HCEC 1CT (cell line): ENCODE measurements around the gene CAPN3.

ENCODE experiments used
- DNase-seq: peaks from one replicate; pipeline ENCODE4 v3.0.0-alpha.2; 2017

Gene CAPN3

DNA sequence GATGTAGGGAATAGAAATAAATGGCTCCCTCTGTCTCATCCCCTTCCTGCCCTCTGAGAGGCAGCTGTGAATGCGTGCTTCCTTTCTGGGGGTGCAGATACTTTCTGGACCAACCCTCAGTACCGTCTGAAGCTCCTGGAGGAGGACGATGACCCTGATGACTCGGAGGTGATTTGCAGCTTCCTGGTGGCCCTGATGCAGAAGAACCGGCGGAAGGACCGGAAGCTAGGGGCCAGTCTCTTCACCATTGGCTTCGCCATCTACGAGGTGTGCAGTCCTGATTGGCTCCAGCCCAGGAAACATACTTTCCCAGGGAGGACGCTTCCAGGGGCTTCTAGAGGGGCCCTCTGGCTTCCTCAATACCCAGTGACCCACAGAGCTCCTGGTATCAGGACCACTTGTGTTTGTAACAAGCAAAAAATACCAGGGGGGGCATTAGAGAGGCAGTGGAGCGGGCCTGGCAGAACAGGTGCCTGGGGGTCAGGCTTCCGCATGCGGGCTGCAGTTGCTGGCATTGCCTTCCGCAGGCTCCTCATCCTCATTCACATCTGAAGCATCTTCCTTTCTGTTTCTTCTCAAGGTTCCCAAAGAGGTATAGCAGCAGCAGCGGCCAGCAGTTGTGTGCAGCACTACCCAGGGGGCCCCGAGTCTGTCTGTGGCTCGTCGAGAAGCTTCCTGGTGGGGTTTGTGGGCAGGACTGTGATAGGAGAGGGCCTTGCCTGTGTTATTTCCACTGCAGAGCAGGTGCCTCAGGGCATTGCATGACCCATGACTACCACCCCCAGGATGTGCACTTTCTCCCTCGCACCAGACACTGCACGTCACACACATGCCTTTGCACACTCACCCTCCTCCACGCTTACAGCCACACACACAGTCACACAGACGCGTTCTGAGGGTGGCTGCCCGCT lies 42.5 kb downstream of the CAPN3 start:
- DNase-seq = no peak

DNA sequence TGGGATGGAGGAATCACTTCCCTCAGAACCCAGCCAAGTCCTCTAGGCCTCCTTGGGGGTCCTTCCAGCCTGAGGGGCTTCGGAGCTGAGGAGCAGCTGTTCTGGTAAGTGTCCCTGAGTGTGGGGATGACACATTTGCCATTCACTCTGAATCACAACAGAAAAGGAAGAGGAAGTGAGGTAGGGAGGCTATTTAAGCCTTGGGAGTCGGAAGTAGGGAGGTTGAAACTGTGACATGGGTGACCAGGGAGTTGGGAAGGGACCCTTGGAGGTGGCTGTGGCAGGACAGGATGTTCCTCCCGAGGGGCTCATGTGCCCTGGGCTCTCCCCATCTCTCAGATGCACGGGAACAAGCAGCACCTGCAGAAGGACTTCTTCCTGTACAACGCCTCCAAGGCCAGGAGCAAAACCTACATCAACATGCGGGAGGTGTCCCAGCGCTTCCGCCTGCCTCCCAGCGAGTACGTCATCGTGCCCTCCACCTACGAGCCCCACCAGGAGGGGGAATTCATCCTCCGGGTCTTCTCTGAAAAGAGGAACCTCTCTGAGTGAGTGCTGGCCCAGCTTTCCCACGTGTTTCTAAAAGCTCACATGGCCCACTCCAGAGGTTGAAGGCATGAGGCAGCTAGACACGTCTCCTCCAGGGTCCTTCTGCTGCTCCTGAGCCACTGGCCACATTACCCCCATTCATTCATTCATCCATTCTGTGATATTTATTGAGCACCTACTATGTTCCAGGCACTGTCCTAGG lies 43.3 kb downstream of the CAPN3 start:
- DNase-seq = no peak

DNA sequence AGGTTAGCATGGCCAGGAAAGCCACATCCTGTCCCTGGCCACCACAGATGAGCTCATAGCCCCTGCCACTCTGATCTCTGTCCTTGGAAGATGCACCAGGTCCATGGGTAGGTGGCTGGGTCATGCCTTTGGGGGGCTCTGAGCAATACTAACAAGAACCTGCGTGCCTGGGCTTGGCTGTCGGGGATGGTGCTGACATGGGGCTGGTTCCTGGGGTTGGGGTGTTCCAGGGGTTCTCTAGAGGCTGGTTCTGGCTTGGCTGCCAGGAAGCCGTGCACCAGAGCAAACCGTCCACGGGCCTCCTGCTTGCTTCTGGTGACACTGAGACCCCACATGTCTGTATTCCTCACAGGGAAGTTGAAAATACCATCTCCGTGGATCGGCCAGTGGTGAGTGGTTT lies 44.1 kb downstream of the CAPN3 start:
- no peak for DNase-seq

DNA sequence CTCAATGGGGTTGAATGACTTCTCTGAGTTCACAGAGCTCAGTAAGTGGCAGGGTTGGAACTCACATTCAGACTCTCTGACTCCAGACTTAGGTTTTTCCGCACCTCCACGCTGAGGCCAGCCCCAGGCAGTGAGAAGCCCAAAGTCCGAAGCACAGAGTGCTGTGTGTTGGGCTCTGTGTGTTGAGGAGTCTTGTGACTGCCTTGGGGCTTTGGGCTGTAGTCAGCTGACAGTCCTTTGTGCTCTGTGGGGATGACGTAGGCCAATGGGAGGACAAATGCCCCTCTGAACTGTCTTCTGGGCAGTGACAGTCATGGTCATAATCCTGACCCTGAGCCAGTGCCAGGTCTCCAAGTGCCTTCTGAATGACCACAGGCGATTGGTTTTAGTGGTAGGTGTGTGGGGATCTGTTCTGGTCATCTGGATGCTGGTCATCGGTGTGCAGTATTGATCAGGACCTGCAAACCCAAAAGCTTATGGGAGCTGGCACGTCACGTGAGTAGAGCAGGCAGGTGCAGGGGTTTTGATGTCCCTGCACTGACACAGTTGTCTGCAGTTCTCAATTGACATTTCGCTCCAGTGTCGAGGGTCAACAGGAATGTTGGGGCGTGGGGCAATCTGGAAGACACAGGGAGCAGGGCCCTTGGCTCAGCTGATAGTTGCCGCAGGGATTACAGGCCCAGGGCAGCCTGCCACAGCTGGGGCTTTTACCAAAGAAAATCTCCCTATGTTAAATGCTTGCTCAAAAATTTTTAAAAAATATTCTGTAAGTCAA lies 45.3 kb downstream of the CAPN3 start:
- DNase-seq = no peak

DNA sequence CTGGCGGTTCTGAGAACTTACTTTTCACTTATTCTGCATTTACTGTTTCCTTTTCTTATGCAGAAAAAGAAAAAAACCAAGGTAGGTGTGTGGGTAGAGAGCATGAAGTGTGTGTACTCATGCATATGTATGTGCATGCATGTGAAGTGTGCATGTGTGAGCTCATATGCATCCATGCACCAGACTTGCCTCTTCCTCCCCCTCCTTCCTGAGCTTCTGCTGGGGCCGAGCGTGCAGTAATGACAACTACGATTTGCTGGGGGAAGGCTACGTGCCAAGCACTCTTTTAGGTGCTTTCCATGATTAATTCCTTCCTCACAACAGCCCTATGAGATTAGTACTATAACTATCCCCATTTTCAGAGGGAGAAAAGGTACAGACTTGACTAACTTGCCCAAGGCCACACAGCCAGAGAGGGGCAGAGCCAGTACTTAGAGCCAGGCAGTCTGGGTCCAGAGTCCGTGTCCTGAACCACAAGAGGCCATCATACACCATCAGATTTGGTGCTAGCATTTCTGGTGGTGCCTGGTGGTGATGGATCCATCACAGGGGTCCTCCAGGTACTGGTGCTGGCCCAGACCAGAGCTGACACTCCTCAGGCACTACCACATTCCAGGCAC lies 46.7 kb downstream of the CAPN3 start:
- DNase-seq = no peak

DNA sequence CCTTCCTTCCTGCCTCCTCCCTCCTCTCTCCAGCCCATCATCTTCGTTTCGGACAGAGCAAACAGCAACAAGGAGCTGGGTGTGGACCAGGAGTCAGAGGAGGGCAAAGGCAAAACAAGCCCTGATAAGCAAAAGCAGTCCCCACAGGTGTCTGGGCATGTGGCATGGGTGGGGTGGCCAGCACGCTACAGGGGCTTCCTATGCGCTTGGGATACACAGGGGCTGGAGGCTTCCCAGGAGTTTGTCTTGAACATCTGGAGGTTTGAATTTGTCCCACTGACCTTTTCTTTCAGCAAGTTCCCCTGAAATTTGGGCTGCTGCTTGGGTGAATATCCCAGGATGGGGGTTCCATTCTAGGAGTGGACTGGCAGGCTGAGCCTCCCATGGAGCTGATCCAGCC lies 48.9 kb downstream of the CAPN3 start:
- DNase-seq = no peak

DNA sequence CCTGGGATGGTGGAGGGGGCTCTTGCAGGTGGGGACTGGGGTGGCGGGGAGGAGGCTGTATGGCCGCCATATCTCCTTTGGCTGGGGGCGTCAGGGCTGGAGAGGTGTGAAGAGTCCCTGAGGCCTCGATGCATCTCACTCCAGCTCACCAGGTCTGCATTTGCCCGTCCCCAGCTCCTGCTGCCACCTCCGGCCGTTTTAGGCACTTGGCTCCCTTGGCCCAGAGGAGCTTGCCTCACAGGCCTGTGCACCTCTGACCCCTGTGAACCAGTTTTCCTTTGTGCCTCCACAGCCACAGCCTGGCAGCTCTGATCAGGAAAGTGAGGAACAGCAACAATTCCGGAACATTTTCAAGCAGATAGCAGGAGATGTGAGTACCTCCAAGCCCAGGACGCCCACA lies 49.7 kb downstream of the CAPN3 start:
- DNase-seq = no peak

DNA sequence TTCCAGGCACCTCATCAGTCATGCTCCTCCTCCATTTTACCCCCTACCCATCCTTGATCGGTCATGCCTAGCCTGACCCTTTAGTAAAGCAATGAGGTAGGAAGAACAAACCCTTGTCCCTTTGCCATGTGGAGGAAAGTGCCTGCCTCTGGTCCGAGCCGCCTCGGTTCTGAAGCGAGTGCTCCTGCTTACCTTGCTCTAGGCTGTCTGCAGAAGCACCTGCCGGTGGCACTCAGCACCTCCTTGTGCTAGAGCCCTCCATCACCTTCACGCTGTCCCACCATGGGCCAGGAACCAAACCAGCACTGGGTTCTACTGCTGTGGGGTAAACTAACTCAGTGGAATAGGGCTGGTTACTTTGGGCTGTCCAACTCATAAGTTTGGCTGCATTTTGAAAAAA lies 52.6 kb downstream of the CAPN3 start:
- DNase-seq = no peak

DNA sequence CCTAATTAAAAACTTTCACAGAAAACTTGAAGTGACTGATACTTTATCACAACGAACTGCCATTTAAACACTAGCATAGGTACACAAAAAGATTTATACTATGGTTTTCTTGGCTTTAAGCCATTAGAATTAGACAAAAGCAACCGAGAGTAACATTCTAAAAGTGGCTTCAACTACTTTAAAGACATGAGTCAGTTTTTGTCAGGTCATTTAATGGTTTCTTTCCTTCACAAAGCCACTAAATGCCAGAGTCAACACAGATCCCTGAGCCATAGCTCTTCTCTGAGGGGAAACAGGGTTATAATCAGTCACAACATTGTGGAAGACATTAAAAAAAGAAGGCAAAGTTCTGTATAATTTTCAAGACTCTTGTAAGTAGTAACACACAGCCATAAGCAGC lies 54.6 kb downstream of the CAPN3 start:
- no peak for DNase-seq

DNA sequence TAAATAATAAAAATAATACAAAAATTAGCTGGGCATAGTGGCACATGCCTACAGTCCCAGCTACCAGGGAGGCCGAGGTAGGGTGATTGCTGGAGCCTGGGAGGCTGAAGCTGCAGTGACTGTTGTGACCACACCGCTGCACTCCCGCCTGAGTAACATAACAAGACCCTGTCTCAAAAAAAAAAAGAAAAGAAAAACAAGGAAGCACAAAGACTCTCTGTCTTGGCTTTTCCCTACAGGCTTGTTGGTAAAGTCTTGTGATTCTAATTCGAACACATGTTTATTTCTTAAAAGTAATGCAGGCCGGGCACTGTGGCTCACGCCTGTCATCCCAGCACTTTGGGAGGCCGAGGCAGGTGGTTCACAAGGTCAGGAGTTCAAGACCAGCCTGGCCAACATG lies 60.1 kb downstream of the CAPN3 start:
- DNase-seq = no peak

DNA sequence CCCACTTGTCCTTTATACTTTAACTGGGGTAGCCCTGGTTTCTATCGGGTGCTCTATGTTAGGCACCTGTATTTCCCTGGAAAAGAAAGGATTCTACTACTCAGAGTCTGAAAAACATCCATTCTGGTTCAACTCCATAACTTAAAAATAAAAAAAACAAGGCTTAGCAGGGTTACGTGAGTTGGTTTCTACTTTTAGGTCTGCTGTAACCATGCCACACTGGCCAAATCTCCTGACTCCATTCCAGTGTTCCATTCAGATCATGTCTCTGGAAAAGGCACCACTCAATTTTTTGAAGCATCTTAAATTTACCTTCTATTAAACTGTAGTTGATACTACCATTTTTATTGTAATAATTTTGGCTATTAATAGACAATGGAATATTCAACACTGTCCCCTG lies 62.1 kb downstream of the CAPN3 start:
- DNase-seq = no peak

DNA sequence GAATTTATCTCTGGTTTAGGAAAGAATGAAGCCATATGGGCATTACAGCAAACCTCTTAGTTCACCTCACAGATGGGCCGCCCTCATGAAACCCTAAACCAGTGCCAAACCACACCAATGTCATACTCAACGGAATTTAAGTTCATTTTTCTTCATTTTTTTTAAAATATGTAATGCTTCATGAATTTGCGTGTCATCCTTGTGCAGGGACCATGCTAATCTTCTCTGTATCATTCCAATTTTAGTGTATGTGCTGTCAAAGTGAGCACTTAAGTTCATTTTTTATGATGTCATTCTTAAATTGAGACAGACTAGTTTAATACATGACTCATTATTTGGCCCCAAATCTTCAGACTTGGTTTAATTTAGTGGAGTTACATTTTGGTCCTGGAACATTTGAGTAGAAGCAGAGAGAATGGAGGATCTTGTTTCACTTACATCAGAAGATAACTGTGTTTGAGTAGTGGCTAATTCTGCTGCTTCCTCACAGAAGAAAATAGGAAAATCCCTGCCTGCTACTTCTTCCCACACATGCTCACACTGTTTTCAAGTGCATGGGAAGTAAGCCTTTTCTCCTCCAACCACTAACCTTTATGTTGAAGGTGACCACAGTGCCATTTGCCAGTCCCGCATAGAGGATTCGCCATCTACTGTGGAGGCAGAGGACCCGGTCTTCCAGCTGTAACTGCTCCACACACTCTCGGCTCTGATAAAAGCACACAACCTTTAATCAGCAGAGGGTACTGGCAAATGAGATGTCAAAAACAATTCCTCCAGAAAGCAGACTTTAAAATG lies 68.3 kb downstream of the CAPN3 start:
- peak; percentile 90 for DNase-seq

DNA sequence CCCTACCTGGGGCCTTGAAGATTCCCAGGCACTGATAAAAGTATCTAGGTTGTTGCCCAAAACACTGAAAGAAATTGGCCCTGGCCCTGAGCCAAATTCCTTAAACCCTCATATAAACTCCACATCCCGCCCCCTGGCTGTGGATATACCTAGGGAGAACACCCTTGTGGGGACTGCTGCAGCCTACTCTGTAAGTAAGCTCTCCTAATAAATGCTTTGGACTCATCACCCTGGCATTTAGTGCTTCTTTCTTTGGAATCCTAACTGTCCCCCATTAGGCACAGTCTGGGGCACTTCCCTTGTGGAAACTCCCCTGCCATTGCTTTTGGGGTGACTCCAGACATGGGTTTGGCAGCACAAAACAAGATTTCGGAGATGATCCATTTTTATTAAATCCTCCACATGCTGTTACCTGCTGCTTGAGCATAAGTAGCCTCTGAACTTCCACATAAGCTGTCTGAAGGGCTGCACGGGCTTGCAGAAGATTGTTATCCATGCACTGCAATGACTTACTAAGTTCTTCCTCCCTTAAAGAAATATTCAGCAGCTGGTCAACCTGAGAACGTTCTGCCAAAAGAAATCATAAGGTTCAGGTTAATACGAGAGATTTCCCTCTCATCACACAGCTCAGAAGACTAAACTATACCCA lies 85.2 kb downstream of the CAPN3 start:
- no peak for DNase-seq

DNA sequence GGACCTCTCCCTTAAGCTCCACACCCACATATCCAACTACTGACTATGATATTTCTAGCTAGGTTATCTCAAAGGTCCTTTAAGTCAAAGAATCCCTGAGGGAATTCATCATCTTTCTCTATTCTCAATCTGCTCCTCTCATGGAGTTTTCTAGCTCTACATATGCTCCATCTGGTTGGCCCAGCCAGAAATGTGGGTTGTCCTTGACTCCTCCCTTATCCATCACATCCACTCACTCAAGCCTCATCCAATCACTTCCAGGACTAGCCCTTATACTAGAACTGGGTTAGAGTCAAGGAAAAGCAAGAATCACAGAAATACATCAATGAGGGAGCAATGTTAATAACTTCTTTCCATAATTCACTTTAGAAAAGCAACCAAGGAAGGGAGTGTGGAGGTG lies 86.2 kb downstream of the CAPN3 start:
- no peak for DNase-seq

DNA sequence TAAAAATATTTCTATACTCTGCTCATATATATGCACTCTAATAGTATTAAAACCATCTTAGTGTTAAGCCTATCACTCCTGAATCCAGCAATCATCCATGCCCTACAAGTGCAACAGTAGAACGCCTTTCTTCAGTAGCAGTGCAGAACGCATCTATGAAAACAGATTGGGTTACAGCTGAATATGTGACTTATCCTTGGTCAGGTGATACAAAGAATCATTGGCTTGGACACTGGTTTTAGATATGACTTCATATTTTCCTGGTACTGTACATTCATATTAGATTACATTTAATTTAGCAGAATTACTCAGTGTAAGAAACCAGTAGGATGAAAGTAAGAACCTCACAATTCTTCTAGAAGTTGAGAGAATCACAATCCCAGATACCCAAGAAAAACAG lies 88.3 kb downstream of the CAPN3 start:
- no peak for DNase-seq

DNA sequence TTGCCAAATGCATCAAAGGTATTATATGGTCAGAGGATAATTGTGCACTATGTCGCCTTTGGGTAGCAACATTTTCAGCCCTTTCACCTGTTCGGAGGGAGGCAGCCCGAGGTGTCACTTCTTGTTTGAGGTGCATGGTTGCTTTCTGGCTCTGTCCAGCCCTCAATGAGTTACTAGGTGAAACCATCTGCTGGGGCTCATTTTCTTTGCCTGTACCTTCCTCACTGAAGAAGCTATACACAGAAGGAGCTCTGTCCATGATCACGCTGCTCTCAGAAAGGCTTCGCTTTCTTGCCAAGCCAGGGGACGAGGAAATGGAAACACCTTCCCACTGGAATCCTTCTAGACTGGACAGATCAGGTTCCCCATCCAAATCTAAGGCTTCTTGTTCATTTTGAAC lies 89.0 kb downstream of the CAPN3 start:
- DNase-seq = no peak

DNA sequence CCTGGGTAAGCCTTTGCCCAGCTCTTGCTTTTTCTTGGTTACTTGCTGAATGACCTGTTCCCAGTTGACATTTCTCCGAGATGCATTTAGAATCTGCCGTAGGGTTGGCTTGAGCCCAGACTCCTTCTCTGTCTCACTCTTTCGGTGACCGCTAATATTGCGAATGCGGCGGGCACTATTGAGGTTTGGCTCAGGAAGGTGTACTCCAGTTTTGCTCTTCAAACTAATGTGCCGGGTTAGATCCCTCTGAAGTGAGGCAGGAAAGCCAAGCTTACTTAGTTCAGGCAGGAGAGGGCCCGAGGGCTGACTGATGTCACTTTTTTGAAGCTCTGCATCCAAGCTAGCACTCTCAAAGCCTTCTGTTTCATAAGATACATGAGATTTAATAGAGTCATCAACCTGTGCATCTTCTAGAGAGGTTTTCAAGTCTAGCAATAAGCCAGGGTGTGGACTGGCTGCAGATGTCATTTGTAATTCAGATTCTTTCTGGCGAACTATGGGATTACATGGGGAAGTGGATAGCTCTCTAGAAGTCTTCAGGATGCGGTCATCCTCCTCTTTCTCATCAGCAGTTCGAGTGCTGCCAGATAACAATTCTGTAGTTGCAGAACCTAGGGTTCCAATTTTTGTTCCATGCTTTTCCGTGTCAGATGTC lies 90.6 kb downstream of the CAPN3 start:
- DNase-seq = no peak

DNA sequence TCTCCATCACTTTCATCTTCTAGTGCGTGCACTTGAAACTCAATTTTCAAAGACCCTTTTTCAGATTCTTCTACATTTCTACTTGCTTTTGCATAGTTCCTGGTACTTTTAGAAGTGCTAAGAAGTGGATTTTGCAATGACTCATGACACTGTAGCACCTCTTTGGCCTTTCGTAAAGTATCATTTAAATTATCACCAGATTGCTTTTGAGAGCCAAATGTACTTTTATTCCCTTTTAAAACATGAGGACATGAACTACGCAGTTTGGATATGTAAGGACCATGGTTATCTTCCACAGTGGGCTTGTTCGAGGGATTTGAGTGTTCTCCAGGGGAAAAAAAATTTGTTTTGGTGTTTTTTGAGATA lies 91.1 kb downstream of the CAPN3 start:
- no peak for DNase-seq

DNA sequence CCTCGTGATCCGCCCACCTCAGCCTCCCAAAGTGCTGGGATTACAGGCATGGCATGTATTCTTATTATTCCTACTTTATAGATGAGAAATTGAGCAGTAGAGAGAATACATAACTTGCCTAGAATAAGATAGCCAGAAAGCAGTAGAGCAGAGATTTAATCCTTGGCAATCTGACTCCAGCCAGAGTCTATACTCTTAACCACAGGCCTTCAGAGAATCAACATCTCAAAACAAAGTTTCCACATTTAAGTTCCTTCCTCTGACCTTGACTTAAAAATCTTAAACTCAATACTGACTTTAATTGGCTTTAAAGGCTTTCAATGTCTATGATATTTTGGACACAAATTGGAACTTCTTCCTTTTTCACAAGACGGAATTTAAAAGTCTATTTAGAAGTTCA lies 94.5 kb downstream of the CAPN3 start:
- DNase-seq = no peak

DNA sequence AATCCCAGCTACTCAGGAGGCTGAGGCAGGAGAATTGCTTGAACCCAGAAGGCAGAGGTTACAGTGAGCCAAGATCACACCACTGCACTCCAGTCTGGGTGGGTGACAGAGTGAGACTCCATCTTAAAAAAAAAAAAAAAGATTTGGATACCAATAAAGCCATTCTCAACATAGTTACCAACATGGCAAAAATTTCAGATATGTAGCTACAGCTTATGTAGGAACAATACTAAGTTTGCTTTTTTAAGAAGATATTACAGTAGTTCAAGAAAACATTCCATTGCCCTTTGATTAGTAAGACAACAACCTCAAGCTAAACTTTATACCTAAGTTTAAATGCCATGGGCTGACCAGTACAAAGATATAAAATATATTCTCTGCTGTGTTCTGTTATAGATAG lies 97.2 kb downstream of the CAPN3 start:
- no peak for DNase-seq

DNA sequence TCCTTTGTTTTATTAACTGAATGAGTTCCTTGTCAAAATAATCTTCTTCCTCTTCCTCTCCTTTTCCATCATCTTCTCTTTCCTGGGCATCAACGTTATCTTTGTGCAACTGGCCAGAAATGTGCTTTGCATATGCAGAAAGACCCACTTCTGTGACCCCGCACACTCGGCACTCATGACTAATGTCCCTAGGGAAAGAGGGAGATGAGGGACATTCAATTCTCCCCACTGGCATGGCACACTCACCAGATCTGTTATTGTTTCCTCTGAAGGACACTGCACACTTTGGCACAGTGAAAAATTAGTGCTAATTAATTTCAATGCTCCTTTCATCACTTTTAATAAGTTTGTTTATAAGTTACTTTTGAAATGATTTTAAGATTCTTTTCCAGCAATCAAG lies 97.7 kb downstream of the CAPN3 start:
- no peak for DNase-seq
